ENCODE measurements around the gene TRIM50.
"Not testable (repeated sequence)": the region's sequence is repeated elsewhere in the genome, so short reads cannot be mapped to it uniquely, and the experiment has no call there.

Gene TRIM50

GRCh38 chr7:73327922-73328321 lies at the start of gene TRIM50, which contains the start of gene FKBP6:
TRIM50 (minus strand) TSS chr7:73328082; CDS start chr7:73324787, 3,295 bp downstream.
FKBP6 (plus strand) TSS chr7:73328161; CDS start chr7:73328429, 268 bp downstream.
- not testable (repeated sequence) for DNase-seq

GRCh38 chr7:73376671-73377412 lies 49.0 kb upstream of the TRIM50 start:
- no peak for DNase-seq

GRCh38 chr7:73376262-73376661 lies 48.4 kb upstream of the TRIM50 start:
- not testable (repeated sequence) for DNase-seq

GRCh38 chr7:73373741-73374140 lies 45.9 kb upstream of the TRIM50 start:
- no peak for DNase-seq

- no peak for DNase-seq
Observed at GRCh38 chr7:73369622-73370021, 41.7 kb upstream of the TRIM50 start.

GRCh38 chr7:73369009-73369408 lies 41.1 kb upstream of the TRIM50 start:
- no peak for DNase-seq

- DNase-seq = no peak
Observed at GRCh38 chr7:73366990-73367389, 39.1 kb upstream of the TRIM50 start.

- no peak for DNase-seq
Observed at GRCh38 chr7:73366127-73366526, 38.2 kb upstream of the TRIM50 start.

GRCh38 chr7:73364006-73364728 lies 36.3 kb upstream of the TRIM50 start:
- no peak for DNase-seq

- DNase-seq = no peak
Observed at GRCh38 chr7:73363225-73364005, 35.5 kb upstream of the TRIM50 start.

GRCh38 chr7:73360590-73360989 lies 32.7 kb upstream of the TRIM50 start:
- DNase-seq = not testable (repeated sequence)

GRCh38 chr7:73359746-73360375 lies 32.0 kb upstream of the TRIM50 start:
- DNase-seq = no peak

GRCh38 chr7:73359306-73359705 lies 31.4 kb upstream of the TRIM50 start:
- no peak for DNase-seq

- no peak for DNase-seq
Observed at GRCh38 chr7:73358590-73359275, 30.9 kb upstream of the TRIM50 start.

GRCh38 chr7:73356159-73356558 lies 28.3 kb upstream of the TRIM50 start:
- DNase-seq = no peak

- DNase-seq = no peak
Observed at GRCh38 chr7:73354821-73355220, 26.9 kb upstream of the TRIM50 start.

GRCh38 chr7:73354196-73354595 lies 26.3 kb upstream of the TRIM50 start:
- no peak for DNase-seq

- no peak for DNase-seq
Observed at GRCh38 chr7:73353243-73353642, 25.4 kb upstream of the TRIM50 start.

- no peak for DNase-seq
Observed at GRCh38 chr7:73352784-73353183, 24.9 kb upstream of the TRIM50 start.

GRCh38 chr7:73351447-73352167 lies 23.7 kb upstream of the TRIM50 start:
- no peak for DNase-seq

GRCh38 chr7:73350306-73351068 lies 22.6 kb upstream of the TRIM50 start:
- no peak for DNase-seq
